T-cell (primary cell): Measurements from ENCODE around the gene CD93. TPM values are rescaled to one million over a fixed set of nuclear protein-coding genes. Genes with fewer than 3 reads are reported as not detected.

Experiments
- ATAC-seq, 4 experiments: fragments of 200-7000 bp in 3 of 4; fragments of 150-1000 bp in 1 of 4; cut with Tn5 transposase; replicated peaks in 1 of 4; 1 replicate in 3 of 4; 2 replicates in 1 of 4; pipeline ENCODE4 v1.10.0; 2021; ENCODE audit warnings: moderate library complexity in 3 of 4, mild to moderate bottlenecking in 2 of 4, moderate number of reproducible peaks in 1 of 4
- CTCF ChIA-PET, 2 donors: fragments of 300-600 bp; sonication (Branson Sonifier 250); formaldehyde crosslinking; loops; one replicate each; lab custom pipeline; 2022; ENCODE audit warnings: antibody characterized with exemption in 2 of 2; lab: Charles Lee
- POLR2A ChIA-PET, 2 donors: fragments of 300-600 bp; sonication (Branson Sonifier 250); formaldehyde crosslinking; loops; one replicate each; lab custom pipeline; 2022; ENCODE audit warnings: antibody characterized with exemption in 2 of 2; lab: Charles Lee
- DNase-seq, 35 experiments: peaks; one replicate each; pipeline versions ENCODE4 v3.0.0 to v3.0.0-alpha.2; 2013 to 2023
- H3K27ac ChIP-seq: one replicate; pipeline ENCODE4 v1.5.1; 2013; ENCODE audit warnings: low read length
- H3K27me3 ChIP-seq, 2 experiments: replicated peaks in 1 of 2; 1 replicate in 1 of 2; 2 replicates in 1 of 2; pipeline versions ENCODE4 v1.6.1 to v1.7.0; 2013; ENCODE audit warnings: low read length in 1 of 2, mixed read lengths in 1 of 2; ENCODE audit not compliant: control insufficient read depth in 2 of 2, insufficient read depth in 2 of 2; ENCODE audit errors: extremely low read depth in 1 of 2
- H3K36me3 ChIP-seq, 2 donors: 1 replicate in 1 of 2; 2 replicates in 1 of 2; pipeline versions ENCODE4 v1.6.1 to v1.7.0; 2013; ENCODE audit warnings: low read length in 1 of 2; ENCODE audit not compliant: control insufficient read depth in 2 of 2, insufficient read depth in 1 of 2; ENCODE audit errors: extremely low read depth in 1 of 2
- H3K4me1 ChIP-seq, 2 experiments: 1 replicate in 1 of 2; 2 replicates in 1 of 2; pipeline versions ENCODE4 v1.6.1 to v1.7.0; 2013; ENCODE audit warnings: low read length in 2 of 2, mixed read lengths in 1 of 2; ENCODE audit not compliant: insufficient read depth in 2 of 2, control insufficient read depth in 1 of 2; ENCODE audit errors: extremely low read depth in 1 of 2
- H3K4me3 ChIP-seq, 2 donors: 1 replicate in 1 of 2; 2 replicates in 1 of 2; pipeline versions ENCODE4 v1.5.1 to v1.7.0; 2013; ENCODE audit warnings: mild to moderate bottlenecking in 2 of 2, low read length in 1 of 2, moderate library complexity in 1 of 2; ENCODE audit not compliant: control insufficient read depth in 1 of 2; ENCODE audit errors: extremely low read depth in 1 of 2
- H3K9me3 ChIP-seq: 2 replicates; pipeline ENCODE4 v1.7.0; 2013
- H3K27ac Mint-ChIP-seq, 2 donors: one replicate each; pipeline ENCODE4 v1.8.0; 2020 to 2021; ENCODE audit warnings: mild to moderate bottlenecking in 2 of 2, mixed read lengths in 2 of 2
- H3K27me3 Mint-ChIP-seq, 2 donors: one replicate each; pipeline ENCODE4 v1.8.0; 2021 to 2022; ENCODE audit warnings: mixed read lengths in 2 of 2
- H3K36me3 Mint-ChIP-seq: one replicate; pipeline ENCODE4 v1.8.0; 2021; ENCODE audit warnings: mixed read lengths
- H3K4me1 Mint-ChIP-seq, 3 donors: one replicate each; pipeline ENCODE4 v1.8.0; 2020 to 2022; ENCODE audit warnings: mixed read lengths in 3 of 3, mild to moderate bottlenecking in 1 of 3
- H3K4me3 Mint-ChIP-seq, 3 donors: one replicate each; pipeline ENCODE4 v1.8.0; 2020 to 2022; ENCODE audit warnings: mild to moderate bottlenecking in 3 of 3, mixed read lengths in 3 of 3, moderate library complexity in 3 of 3
- H3K9me3 Mint-ChIP-seq, 3 donors: one replicate each; pipeline ENCODE4 v1.8.0; 2020 to 2022; ENCODE audit warnings: mixed read lengths in 3 of 3
- WGBS: methylation state at CpG from one replicate; pipeline ENCODE4 v1.1.5; 2013; ENCODE audit warnings: missing lambda C conversion rate; ENCODE audit not compliant: insufficient coverage; 5-methylcytosine and 5-hydroxymethylcytosine counted together
- total RNA-seq, 35 experiments: library from RNA in 6 of 35; stranded (reverse) in 6 of 35; fragments of 120-200 nt in 1 of 35; gene quantifications; one replicate each; pipeline versions ENCODE4 v1.2.1 to v1.2.4 and lab custom pipeline; 2013 to 2026

Gene CD93
- total RNA-seq, 5 donors from 2014 or later (not counting 1 experiment from before 2014, with no cell fraction given), result 0.38 to 1.9 (median 0.58) TPM

DNA sequence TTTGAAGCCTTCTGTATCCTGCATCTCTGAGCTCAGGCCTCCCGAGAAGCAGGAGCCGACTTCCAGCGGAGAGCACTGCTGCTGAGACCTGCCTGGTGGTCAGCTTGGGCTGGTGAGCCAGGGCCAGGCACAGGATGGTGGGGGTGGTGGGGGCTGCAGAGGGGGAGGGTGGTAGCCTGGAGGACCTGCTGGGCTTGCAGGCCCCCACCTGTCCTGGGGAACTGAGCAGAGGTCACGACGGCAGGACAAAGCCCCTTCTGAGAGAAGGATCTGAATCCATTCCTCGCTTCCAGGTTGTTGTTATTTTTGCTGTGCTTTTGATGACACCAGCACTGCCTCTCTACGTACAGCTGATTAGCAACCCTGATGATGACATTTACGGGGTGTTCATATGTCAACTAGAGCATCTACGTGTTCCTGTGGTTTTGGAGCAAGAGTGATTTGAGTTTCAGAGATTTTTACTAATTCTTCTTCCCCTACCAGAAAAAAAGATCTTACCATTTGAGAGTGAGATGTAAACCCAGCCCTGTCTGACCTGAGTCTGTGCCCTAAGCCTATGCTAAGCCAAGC lies 35.7 kb upstream of the CD93 start:
- H3K27ac Mint-ChIP-seq, result no peak overlapping the region
- no peak overlapping the region for H3K27ac ChIP-seq
- H3K4me1 Mint-ChIP-seq, result no peaks in the 10 kb centered on the region
- H3K4me3 Mint-ChIP-seq, result no peak overlapping the region
- no peaks in the 10 kb centered on the region for H3K36me3 Mint-ChIP-seq
- peaks cover 0 to 3% of the 10 kb centered on the region in 2 donors for H3K27me3 Mint-ChIP-seq
- 74% methylated on average over 5 of the region's 9 CpGs for WGBS
- peaks cover 0 to 16% of the 10 kb centered on the region in 2 experiments for H3K27me3 ChIP-seq
- H3K9me3 Mint-ChIP-seq, result no peaks in the 10 kb centered on the region
- DNase-seq, result no peak
- peaks cover 0 to 20% of the 10 kb centered on the region in 2 experiments for H3K4me1 ChIP-seq
- H3K9me3 ChIP-seq, result no peaks in the 10 kb centered on the region
- no peak overlapping the region for H3K4me3 ChIP-seq
- ChIA-PET POLR2A (interaction anchor here in 1 of 2 donors (0.6 kb wide), 1 partner anchor 513 kb away, joined by 4 read pairs; no protein-coding TSS in a partner anchor), CTCF (no interaction called here)
- ATAC-seq, result no peak
- no peaks in the 10 kb centered on the region for H3K36me3 ChIP-seq

DNA sequence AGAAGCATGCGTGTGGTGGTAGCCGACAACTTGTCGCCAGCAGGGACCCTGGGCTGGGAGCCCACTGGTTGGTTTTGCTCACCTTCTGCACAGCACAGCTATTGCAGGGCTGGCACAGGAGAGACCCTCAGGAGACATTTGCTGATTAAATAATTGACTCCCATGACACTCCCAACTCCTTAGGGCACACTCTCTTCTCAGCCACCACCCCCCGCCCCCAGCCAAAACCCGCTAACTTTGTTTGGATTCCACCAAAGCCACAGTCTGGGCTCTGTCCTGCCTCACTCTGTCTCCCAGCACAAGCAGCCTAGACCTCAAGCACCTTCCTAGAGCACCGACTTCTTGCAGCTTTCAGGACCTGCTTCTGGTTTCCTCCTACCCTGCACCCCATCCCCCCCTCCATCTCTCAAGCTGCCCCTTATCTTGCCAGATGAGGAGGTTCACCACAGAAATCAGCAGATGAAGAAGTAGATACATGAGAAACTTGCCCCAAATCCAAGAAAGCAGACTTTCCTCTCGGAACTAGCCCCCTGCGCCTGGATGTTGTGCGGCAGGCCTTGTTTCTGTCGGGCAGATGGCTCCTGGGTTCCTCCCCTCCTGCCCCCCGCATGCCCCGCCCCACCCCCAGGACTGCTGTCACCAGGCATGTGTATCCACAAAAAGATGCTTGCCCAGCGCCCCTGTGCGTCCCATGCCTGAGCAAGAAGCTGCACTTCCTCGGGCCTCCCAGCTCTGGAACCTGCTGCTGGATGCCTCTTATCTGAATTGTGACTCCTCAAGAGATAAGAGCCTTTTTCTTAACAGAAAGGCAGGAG lies 35.0 kb upstream of the CD93 start:
- CTCF ChIA-PET, result no interaction called here
- Mint-ChIP-seq H3K27me3 (peaks cover 0 to 3% of the 10 kb centered on the region in 2 donors), H3K9me3 (no peaks in the 10 kb centered on the region), H3K4me1 (no peaks in the 10 kb centered on the region), H3K27ac (no peak overlapping the region), H3K36me3 (no peaks in the 10 kb centered on the region), H3K4me3 (no peak overlapping the region)
- Histone ChIP-seq H3K4me1 (peaks cover 0 to 17% of the 10 kb centered on the region in 2 experiments), H3K27ac (no peak overlapping the region), H3K27me3 (peaks cover 0 to 16% of the 10 kb centered on the region in 2 experiments), H3K9me3 (no peaks in the 10 kb centered on the region), H3K4me3 (no peak overlapping the region), H3K36me3 (no peaks in the 10 kb centered on the region)
- ATAC-seq (no peak), DNase-seq (no peak)
- POLR2A ChIA-PET, result interaction anchor here in 1 of 2 donors (0.6 kb wide), 1 partner anchor 513 kb away, joined by 4 read pairs; no protein-coding TSS in a partner anchor
- WGBS, result 50% methylated on average over 11 of the region's 15 CpGs

GRCh38 chr20:23120261-23120660 lies 34.1 kb upstream of the CD93 start:
- POLR2A ChIA-PET, result no interaction called here
- H3K27me3 Mint-ChIP-seq, result peaks cover 0 to 3% of the 10 kb centered on the region in 2 donors
- H3K27me3 ChIP-seq, result peaks cover 0 to 12% of the 10 kb centered on the region in 2 experiments
- H3K9me3 ChIP-seq, result no peaks in the 10 kb centered on the region
- H3K4me1 Mint-ChIP-seq, result no peaks in the 10 kb centered on the region
- H3K36me3 ChIP-seq, result no peaks in the 10 kb centered on the region
- no peaks in the 10 kb centered on the region for H3K36me3 Mint-ChIP-seq
- peaks cover 0 to 8% of the 10 kb centered on the region in 2 experiments for H3K4me1 ChIP-seq
- no peak overlapping the region for H3K27ac Mint-ChIP-seq
- no peak overlapping the region for H3K4me3 Mint-ChIP-seq
- CTCF ChIA-PET, result no interaction called here
- no peak overlapping the region for H3K27ac ChIP-seq
- no peak for ATAC-seq
- H3K4me3 ChIP-seq, result no peak overlapping the region
- WGBS, result 89% methylated on average over 3 of the region's 7 CpGs
- no peak for DNase-seq
- H3K9me3 Mint-ChIP-seq, result no peaks in the 10 kb centered on the region

DNA sequence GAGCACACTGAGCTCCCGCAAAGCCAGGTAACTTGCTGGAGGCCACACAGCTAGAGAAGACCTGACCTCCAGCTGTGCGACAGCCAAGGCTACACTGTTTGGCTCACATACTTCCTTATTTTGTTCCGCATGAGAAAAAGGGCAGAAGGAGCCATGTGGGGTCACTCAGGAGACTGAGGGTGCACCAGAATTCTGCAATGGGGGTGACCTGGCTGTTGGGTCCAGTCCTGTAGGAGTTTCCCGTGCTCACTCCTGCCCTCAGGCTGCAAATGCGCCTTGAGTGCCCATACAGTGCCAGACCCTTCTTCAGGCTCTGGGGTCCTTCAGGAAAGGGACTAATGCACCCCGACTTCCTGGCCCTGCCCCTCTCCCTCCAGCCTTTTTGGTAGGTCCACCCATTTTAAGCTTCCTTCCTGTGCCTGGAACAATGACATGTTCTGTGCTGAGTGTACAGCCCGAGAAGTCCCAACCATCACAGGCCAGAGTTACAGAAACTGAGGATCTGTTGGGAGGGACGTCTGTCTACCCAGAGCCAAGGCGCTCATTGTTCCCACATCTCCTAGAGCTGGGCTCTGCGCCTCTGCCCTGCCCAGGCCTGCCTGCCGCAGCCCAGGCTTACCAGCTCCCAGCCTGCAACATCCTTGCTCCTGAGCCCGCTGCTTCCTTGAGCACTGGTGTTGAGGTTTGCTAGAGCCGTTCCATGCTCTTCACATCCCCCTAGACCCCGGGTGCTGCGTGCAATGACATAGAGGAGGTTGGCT lies 33.5 kb upstream of the CD93 start:
- H3K9me3 ChIP-seq, result no peaks in the 10 kb centered on the region
- DNase-seq (no peak), ATAC-seq (no peak)
- no peaks in the 10 kb centered on the region for H3K4me1 Mint-ChIP-seq
- ChIA-PET CTCF (no interaction called here), POLR2A (no interaction called here)
- no peaks in the 10 kb centered on the region for H3K27me3 Mint-ChIP-seq
- no peak overlapping the region for H3K27ac Mint-ChIP-seq
- peaks cover 0 to 12% of the 10 kb centered on the region in 2 experiments for H3K27me3 ChIP-seq
- no peaks in the 10 kb centered on the region for H3K36me3 Mint-ChIP-seq
- H3K4me1 ChIP-seq, result peaks cover 0 to 5% of the 10 kb centered on the region in 2 experiments
- H3K36me3 ChIP-seq, result no peaks in the 10 kb centered on the region
- no peak overlapping the region for H3K4me3 ChIP-seq
- no peaks in the 10 kb centered on the region for H3K9me3 Mint-ChIP-seq
- no peak overlapping the region for H3K27ac ChIP-seq
- no peak overlapping the region for H3K4me3 Mint-ChIP-seq
- 87% methylated on average over 14 of the region's 15 CpGs for WGBS

DNA sequence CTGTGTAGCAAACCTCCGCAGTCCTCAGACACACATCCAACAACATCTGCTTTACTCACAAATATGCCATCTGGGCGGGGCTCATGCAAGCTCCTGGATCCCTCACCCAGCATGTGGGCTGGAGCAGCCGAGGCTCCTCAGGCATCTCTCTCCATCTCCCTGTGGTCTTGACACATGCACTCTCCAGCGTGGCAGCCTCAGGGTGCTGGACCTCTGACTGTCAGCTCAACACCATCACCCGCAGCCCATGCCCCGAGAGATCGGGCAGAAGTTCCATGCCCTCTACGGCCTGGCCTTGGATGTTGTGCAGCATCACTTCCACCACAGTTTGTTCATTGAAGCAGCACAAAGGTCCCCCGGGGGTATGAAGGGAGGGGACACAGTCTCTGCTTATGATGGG lies 32.6 kb upstream of the CD93 start:
- Mint-ChIP-seq H3K27ac (no peak overlapping the region), H3K4me1 (no peaks in the 10 kb centered on the region), H3K36me3 (no peaks in the 10 kb centered on the region), H3K9me3 (no peaks in the 10 kb centered on the region), H3K4me3 (no peak overlapping the region), H3K27me3 (no peaks in the 10 kb centered on the region)
- ATAC-seq, result no peak
- ChIA-PET POLR2A (no interaction called here), CTCF (no interaction called here)
- WGBS, result 79% methylated on average over 6 of the region's 9 CpGs
- peaks cover 0 to 12% of the 10 kb centered on the region in 2 experiments for H3K27me3 ChIP-seq
- H3K4me3 ChIP-seq, result no peak overlapping the region
- H3K27ac ChIP-seq, result no peak overlapping the region
- DNase-seq, result no peak
- no peaks in the 10 kb centered on the region for H3K36me3 ChIP-seq
- no peaks in the 10 kb centered on the region for H3K9me3 ChIP-seq
- H3K4me1 ChIP-seq, result peaks cover 0 to 5% of the 10 kb centered on the region in 2 experiments

- Mint-ChIP-seq H3K27me3 (no peaks in the 10 kb centered on the region), H3K27ac (no peak overlapping the region), H3K4me1 (no peaks in the 10 kb centered on the region), H3K9me3 (no peaks in the 10 kb centered on the region), H3K36me3 (no peaks in the 10 kb centered on the region), H3K4me3 (no peak overlapping the region)
- no peak for ATAC-seq
- no peak for DNase-seq
- Histone ChIP-seq H3K27me3 (peaks cover 0 to 10% of the 10 kb centered on the region in 2 experiments), H3K36me3 (no peaks in the 10 kb centered on the region), H3K4me3 (no peak overlapping the region), H3K9me3 (no peaks in the 10 kb centered on the region), H3K4me1 (peaks cover 0 to 4% of the 10 kb centered on the region in 2 experiments), H3K27ac (no peak overlapping the region)
- CTCF ChIA-PET, result no interaction called here
- POLR2A ChIA-PET, result no interaction called here
- 67% methylated on average over 7 of the region's 8 CpGs for WGBS
Measured at GRCh38 chr20:23118144-23118543, 32.0 kb upstream of the CD93 start.
